IPS-18c (cell line): ENCODE measurements around the gene TMEM225.
"Not testable (repeated sequence)": the region's sequence is repeated elsewhere in the genome, so short reads cannot be mapped to it uniquely, and the experiment has no call there.

ENCODE experiments used
- H3K4me3 ChIP-seq: 2 replicates; pipeline ENCODE4 v1.7.0; 2013; ENCODE audit warnings: low read depth, mild to moderate bottlenecking, low read length, moderate library complexity; ENCODE audit not compliant: insufficient read depth
- H3K9me3 ChIP-seq: one replicate; pipeline ENCODE4 v1.6.1; 2013; ENCODE audit warnings: mild to moderate bottlenecking, low read length, moderate library complexity; ENCODE audit not compliant: control insufficient read depth, insufficient read depth

The TMEM225 gene, protein sequence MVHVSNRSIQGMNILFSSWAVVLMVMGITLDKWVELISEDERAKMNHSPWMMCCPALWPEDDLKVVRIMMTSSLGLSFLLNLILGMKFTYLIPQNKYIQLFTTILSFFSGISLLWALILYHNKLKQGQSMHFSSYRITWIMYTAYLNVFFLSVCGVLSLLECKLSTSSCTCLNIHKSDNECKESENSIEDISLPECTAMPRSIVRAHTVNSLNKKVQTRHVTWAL

DNA sequence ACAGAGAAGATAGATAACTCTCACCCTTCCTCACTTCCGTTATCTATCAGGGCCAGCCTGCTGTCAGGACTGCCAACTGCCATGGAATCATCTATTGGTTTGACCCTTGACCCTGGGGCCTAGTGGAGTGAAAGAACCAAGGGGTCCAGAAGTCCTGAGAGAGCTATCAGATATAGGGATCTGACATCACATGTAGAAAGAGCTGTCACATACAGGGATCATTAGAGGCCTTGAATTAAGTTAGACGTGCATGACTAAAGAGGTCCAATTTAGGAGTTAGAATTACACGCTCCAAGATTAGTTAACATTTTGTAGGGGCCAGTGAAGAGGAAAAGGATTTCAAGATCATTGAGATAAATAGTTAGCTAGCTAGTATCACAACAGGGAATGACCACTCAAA lies at the start of gene TMEM225:
TMEM225 (minus strand) TSS at position 101 of the 400 bp plus-strand sequence. CDS start 245 bp downstream, outside the sequence.
- H3K9me3 ChIP-seq = no peaks in the 10 kb centered on the region

DNA sequence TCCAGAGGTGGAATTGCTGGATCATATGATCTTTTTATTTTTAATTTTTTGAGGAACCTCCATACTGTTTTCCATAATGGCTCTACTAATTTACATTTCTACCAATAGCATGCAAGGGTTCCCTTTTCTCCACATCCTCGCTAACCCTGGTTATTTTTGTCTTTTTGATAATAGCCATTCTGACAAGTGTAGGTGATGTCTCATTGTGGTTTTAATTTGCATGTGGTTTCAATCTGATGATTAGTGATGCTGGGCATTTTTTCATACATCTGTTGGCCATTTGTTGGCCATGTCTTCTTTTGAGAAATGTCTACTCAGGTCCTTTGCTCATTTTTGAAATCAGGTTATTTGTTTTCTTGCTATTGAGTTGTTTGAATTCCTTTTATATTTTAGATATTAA lies 38.6 kb upstream of the TMEM225 start:
- Histone ChIP-seq H3K9me3 (no peaks in the 10 kb centered on the region), H3K4me3 (no peak overlapping the region)

More for the DNA sequence above, at the start of gene TMEM225:
- no peak within 1 kb of the TSS for H3K4me3 ChIP-seq

DNA sequence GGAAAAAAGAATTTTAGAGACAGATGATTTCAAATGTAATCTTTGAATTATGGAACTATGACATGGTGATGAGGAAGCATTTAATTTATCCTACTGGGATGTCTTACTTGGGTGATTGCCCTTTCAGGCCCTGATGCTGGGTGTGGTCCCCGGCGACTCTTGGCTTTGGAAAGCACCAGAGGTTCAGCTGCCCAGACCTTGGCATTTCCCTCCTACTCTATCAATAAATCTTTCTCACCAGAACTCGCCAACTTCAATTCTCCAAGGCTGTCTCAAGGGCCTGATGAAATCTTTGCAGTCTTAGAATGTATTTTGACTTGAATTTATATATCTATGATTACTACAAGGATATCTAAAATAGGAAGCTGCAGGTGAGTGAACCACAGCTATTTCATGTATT lies 35.5 kb upstream of the TMEM225 start:
- Histone ChIP-seq H3K4me3 (no peak overlapping the region), H3K9me3 (no peaks in the 10 kb centered on the region)

DNA sequence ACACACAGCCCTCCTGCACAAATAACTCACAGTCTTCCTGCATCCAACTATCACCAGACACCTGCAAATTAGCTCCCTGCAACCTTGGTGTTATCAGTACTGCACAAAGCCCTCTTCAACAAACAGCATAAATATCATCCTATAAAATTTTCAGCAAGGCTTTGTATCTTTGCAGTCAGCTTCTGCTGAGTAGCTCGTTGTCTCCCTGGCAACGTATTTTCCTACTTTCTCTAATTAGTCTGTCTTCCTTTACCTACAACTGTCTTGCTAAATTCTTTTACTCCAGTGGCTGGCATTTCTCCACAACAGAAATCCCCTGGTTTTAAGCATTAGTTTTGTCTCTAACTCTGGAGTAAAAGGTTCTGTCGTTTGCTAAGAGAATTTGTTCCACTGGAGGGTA lies 20.4 kb upstream of the TMEM225 start:
- Histone ChIP-seq H3K9me3 (no peaks in the 10 kb centered on the region), H3K4me3 (no peak overlapping the region)

DNA sequence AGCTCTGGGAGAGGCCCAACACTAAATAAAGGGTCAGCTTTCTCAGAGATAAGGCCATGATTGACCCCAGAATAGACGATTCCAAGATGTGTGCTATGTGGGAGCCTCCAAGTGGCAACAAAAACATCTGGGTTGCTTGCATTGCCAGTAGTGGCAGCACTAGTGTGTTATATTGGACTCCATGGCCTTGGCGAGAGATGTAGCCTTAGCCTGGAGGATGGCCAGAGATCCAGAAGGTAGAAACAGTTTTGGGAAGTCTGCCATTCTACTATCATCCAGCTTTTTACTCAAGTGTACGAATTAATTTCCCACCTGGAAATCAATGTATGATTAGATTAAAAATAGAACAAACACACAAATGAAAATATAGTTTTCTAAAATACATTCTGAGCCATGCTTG lies 19.5 kb upstream of the TMEM225 start:
- Histone ChIP-seq H3K9me3 (no peaks in the 10 kb centered on the region), H3K4me3 (no peak overlapping the region)

DNA sequence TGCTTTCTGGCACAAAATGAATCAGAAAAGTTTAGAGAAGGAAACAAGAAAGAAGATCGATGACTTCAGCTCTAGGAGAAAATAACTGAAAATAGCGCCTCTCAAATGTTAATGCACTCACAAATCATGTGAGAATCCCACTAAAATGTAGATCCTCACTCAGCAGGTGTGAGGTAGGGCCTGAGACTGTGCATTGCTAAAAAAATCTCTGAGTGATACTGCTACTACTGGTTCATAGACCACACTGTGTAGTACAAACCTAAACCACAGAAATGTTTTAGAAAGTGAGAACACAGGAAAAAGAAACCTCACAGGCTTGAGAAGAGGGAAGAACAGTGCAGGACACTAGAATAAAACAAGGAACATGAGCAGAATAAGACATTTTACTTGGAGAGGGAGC lies 18.5 kb upstream of the TMEM225 start:
- H3K4me3 ChIP-seq = no peak overlapping the region
- H3K9me3 ChIP-seq = no peaks in the 10 kb centered on the region

DNA sequence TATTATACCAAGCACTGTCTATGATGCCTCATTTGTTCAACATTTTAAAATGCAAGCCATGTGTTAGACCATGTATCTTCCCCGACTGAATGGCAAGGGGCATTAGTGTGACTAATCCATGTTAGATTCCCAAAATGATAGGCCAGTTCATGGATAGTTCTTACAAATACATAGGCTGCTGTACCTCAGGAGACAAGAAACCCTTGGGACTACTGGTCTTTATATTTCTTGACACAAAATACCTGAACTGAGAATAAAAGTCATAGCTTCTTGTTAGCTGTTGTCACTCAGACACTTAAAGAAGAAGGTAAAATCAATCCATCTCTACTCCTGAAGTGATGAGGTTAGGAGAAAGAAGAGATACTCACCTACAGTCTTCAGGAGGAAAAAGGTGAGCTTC lies 16.4 kb upstream of the TMEM225 start, which contains the start of gene OR8D4:
OR8D4 (plus strand) TSS at position 301 of the 400 bp plus-strand sequence. CDS start 4,265 bp downstream, outside the sequence.
- H3K9me3 ChIP-seq = no peaks in the 10 kb centered on the region
- H3K4me3 ChIP-seq = no peak within 1 kb of the TSS

DNA sequence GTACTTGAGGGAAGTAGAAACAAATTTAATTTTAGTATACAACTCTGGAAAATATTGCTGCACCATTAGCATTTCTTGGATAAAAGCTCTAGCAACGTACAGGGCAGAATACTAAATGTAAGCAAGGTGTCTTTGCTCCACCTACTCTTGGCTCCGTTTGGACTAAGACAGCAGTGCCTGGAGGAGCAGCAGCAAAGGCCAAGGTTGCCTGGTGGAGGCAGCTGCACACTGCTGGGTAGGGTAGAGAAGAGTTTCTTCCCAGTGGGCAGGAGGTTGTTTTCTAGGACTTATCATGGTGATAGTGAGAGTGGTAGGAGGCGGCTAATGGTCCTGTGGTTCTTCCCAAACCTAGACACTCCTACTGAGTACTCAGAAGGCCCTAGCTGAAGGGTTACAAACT lies 14.3 kb upstream of the TMEM225 start:
- H3K4me3 ChIP-seq = no peak overlapping the region

DNA sequence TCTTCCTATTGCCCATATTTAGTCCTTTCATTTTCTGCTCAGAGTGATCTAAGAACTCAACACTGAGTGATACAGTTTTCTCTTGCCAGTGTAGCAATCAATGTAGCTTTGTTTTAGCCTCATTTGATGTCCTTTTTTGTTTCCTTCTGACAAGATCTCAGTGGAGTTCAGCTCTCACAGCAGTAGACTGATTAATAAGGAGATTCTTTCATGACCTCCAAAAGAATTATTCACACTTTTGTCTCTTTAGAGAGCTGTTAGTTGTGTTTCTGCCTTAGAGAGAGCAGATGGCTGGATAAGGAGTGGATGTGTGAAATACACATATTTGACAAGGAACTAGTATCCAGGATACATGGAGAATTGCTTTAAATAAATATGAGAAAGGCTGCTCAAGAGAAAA lies 6.6 kb upstream of the TMEM225 start:
- no peaks in the 10 kb centered on the region for H3K9me3 ChIP-seq

More for the DNA sequence above, 14.3 kb upstream of the TMEM225 start:
- no peaks in the 10 kb centered on the region for H3K9me3 ChIP-seq

DNA sequence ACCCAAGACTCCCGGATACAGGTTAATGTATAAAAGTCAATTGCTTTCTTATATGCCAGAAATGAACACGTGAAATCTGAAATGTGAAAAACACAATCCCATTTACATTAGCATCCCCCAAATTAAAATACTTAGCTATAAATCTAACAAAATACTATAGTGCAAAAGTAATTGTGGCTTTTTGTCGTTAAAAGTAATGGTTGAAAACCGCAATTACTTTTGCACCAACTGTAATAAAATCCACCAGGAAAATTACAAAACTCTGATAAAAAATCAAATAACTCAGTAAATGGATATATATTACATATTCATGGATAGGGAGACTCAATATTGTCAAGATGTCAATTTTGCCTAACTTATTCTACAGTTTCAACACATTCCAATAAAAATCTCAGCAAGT lies 4.6 kb downstream of the TMEM225 start:
- no peaks in the 10 kb centered on the region for H3K9me3 ChIP-seq
- H3K4me3 ChIP-seq = no peak overlapping the region

More for the DNA sequence above, 6.6 kb upstream of the TMEM225 start:
- H3K4me3 ChIP-seq = no peak overlapping the region

DNA sequence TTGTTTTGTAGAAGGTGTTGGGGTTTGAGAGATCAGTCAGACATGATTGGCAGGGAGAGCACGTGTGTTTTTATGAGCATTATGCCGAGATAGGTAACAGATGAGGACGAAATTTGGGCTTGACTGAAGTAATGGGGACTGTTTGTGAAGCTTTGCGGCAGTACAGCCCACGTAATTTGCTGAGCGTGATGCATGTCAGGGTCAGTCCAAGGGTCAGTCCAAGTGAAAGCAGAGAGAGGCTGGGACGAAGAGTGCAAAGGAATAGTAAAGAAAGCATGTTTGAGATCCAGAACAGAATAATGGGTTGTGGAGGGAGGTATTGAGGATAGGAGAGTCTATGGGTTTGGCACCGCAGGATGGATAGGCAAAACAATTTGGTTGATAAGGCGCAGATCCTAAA lies 17.7 kb downstream of the TMEM225 start:
- not testable (repeated sequence) for H3K4me3 ChIP-seq, H3K9me3 ChIP-seq

DNA sequence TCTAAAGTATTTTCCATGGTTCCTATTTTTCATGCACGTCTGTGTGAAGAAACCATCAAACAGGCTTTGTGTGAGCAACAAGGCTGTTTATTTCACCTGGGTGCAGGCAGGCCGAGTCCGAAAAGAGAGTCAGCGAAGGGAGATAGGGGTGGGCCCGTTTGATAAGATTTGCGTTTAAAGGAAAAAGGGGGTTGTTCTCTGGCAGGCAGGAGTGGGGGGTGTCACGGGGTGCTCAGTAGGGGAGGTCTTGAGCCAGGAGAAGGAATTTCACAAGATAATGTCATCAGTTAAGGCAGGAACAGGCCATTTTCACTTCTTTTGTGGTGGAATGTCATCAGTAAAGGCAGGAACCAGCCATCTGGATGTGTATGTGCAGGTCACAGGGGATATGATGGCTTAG lies 20.2 kb downstream of the TMEM225 start:
- not testable (repeated sequence) for H3K9me3 ChIP-seq, H3K4me3 ChIP-seq

DNA sequence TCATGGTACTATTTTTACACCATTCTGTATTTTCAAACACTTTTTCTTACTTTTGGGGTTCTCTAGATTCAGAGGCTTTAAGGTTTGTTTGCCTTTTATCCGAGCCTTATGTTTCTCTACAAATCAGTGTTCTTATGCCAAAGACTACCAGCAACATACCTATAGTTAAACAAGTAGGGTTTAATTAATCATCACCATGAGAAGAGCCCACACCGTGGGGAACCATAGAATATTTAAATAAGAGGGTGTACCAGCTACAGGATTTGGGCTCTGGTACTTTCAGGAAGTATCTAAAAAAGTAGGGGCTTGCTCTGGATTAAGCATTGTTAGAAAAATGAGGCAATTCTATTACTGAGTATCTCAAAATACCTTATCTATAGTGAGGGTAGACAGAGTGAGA lies 25.7 kb downstream of the TMEM225 start:
- H3K4me3 ChIP-seq = no peak overlapping the region
- no peaks in the 10 kb centered on the region for H3K9me3 ChIP-seq

DNA sequence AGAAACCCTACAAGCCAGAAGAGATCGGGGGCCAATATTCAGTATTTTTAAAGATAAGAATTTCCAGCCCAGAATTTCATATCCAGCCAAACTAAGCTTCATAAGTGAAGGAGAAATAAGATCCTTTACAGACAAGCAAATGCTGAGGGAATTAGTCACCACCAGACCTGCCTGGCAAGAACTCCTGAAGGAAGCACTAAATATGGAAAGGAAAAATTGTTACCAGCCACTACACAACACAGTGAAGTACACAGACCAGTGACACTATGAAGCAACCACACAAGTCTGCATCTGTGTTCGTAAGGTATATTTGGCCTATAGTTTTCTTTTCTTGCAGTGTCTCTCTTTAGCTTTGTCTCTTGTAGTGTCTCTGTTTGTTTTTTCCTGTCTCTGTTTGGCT lies 29.0 kb downstream of the TMEM225 start:
- H3K4me3 ChIP-seq = no peak overlapping the region

DNA sequence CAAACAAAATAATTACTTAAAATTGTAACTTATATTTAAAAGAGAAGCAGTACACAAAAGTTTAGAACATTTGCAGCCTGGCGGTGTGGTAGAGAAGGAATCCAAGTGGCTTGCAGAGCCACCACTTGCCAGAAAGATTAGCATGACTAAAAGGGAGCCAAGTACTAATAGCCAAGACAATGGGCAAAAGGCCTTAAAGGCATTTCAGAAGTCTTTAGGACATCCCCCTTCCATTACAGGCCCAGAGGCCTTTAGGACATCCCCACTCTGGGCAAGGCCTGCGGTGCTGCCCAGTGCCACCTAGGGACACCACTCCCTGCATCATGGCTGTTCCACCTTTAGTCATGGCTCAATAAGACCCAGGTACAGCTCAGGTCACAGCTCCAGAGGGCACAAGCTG lies 32.4 kb downstream of the TMEM225 start:
- no peak overlapping the region for H3K4me3 ChIP-seq

More for the DNA sequence above, 29.0 kb downstream of the TMEM225 start:
- no peaks in the 10 kb centered on the region for H3K9me3 ChIP-seq

DNA sequence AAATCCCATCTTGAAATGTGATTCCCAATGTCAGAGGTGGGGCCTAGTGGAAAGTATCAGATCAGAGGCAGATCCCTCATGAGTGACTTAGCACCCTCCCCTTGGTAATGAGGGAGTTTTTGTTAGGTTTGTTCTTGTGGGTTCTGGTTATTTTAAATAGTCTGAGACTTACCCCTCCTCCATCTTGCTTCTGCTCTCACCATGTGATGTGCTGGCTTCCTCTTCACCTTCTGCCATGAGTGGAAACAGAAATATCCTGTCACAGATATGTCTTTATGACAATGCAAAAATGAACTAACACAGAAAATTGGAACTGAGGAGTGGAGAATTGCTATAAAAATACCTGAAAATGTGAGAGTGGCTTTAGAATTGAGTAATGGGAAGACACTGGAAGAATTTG lies 33.1 kb downstream of the TMEM225 start:
- no peaks in the 10 kb centered on the region for H3K9me3 ChIP-seq
- no peak overlapping the region for H3K4me3 ChIP-seq

More for the DNA sequence above, 32.4 kb downstream of the TMEM225 start:
- no peaks in the 10 kb centered on the region for H3K9me3 ChIP-seq

DNA sequence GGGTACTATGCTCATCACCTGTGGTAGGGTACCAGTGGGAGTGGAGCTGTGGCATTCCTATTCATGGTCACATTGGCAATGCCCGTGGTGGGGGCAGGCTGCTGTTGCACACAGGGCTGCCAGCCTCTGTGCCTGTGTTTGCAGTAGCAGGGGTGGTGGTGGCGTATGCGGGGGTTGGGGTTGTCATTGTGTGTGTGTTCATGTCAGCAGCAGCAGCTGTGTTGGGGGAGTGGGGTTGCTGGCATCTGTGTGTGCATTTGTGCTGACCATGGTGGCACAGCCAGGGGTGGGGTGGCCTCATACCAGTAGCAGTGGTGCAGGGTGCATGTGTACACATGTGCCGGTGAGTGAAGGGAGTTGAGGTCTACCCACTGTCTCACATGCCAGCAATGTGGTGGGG lies 34.4 kb downstream of the TMEM225 start:
- H3K4me3 ChIP-seq = no peak overlapping the region; the same call in 1 of the 2 replicates
- H3K9me3 ChIP-seq = no peaks in the 10 kb centered on the region

DNA sequence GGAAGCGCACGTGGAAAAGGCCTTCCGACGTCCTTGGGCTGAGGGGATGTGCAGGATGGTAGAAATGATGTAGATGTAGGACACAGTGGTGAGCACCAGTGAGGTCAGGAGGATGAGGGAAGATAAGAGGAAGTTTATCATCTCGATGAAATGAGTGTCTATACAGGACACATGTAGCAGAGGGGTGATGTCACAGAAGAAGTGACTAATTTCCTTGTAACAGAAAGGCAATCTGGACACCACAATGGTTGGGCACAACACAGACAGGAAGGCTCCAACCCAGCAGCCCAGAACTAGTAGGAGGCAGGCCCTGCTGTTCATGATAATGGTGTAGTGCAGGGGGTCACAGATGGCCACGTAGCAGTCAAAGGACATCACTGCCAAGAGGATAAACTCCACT lies 44.3 kb downstream of the TMEM225 start:
- Histone ChIP-seq H3K4me3 (no peak overlapping the region), H3K9me3 (no peaks in the 10 kb centered on the region)

DNA sequence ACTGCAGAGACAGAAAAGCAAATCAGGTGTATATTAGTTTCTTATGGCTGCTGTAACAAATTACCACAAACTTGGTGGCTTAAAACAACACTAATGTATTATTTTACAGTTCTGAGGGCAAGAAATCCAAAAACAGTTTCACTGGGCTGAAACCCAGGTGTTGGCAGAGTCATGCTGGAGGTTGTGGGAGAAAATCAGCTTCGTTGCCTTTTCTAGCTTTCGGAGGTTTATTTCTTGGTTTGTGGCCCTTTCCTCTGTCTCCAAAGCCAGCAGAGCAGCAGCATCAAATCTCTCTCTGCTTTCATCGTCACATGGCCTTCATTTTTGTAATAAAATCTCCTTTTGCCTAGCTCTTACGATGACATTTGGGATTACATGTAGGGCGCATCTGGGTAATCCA lies 46.3 kb downstream of the TMEM225 start:
- H3K4me3 ChIP-seq = no peak overlapping the region
- no peaks in the 10 kb centered on the region for H3K9me3 ChIP-seq
